Measurements from ENCODE around the gene INO80.
"Not testable (repeated sequence)": the region's sequence is repeated elsewhere in the genome, so short reads cannot be mapped to it uniquely, and the experiment has no call there.

INO80 gene

DNA sequence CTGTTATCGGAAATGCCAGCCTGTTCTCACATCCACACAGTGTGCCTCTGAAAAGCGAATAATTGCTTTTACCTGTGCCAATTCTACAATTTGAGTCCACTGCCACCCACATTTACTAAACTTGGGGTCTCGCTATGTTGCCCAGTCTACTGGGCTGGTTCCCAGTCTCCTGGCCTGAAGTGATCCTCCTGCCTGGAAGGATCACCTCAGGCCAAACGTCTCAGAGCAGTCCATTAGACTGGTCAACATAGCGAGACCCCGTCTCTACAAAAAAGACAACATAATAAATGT is 827 bp upstream of the INO80 start:
- no peak for DNase-seq

DNA sequence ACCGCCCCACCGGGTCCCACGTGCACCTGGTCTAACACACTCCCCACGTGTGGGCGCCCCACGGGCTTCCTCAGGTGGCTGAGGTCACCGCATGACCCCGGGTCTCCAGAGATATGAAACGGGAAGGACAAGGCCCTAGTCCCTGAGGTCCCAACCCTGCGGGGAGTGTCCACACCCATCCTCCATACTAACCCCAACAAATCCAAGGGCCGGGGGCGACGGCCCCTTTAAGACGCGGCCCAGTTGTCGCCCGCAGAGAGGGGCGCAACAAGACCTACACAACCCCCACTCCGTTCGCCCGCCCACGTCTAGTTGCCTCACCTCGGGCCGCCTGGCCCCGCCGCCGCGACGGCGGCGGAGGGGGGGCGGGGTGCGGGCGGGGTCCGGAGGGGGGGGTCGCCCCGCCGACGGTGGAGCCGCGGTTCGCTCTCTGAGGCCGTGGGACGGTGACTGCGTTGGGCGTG is 396 bp downstream of the INO80 start:
- DNase-seq: no peak

DNA sequence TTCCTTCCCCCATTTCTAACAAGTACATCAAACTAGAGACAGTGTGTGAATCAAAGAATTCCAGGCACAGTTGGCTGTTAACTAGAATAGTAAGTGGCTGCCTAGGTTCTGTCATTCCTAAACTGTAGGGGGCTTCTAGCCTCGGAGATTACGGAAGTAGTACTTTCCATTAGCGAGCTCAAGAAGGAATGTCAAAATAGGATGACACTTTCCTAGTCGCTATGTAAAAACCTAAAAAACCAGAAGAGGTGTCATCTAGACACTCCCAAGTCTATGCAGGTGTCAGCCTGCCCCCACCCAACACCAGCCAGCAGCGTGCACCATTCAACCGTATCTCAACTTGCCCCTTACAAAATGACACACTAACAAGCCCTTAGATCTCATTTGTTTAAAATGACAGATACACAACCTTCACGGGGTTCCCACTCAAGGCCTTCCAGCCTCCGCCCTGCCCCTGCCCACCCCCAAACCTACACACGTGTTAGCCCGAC is 874 bp downstream of the INO80 start:
- DNase-seq: no peak

DNA sequence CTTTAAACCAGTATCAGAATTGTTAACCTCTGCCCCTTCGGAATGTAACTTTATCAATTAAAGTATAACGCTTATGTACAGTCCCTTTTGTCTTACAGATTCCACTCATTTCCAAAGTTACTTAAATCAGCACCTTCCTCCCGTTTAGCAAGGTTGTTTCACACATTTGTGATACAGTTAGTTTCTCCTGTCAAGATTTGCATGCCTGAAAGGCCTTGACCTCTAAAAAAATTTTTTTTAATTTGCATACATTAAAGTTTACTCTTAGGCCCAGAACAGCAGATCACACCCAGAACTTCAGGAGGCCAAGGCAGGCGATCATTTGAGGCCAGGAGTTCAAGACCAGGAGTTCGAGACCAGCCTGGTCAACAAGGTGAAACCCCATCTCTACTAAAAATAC is 9.1 kb downstream of the INO80 start:
- DNase-seq: no peak

DNA sequence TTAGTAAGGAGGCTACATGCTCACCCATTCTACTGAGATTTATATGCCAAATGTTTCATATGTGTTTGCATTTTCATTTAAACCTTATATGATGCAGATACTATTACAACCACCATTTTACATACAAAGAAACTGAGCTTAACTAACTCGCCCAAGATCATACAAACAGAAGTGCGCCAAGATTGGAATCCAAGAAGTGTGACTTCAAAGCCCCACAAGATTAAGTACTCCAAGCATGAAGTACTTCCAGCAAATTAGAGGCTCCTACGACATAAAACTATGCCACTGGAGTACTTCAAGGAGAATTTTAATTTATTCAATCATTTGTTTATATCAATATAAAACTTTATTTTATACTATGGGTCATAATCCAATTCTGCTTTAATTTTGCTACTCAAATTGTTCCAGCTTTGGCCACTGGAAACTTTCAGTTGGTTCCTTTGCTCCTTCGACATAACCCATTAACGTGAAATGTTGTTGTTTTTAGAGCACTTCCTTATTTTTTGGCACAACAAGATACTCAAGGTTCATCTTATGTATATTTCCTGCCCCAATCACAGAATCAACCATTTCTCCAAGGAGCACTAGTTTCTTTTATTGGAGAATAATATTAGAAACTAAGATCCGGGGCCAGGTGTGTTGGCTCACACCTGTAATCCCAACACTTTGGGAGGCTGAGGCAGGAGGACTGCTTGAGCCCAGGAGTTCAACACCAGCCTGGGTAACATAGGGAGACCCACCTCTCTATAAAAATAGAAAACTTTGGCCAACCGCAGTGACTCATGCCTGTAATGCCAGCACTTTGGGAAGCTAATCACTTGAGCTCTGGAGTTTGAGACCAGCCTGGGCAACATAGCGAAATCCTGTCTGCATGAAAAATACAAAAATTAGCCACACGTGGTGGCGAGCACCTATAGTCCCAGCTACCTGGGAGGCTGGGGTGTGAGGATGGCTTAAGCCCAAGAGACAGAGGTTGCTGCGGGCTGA is 10.4 kb downstream of the INO80 start:
- DNase-seq: no peak

DNA sequence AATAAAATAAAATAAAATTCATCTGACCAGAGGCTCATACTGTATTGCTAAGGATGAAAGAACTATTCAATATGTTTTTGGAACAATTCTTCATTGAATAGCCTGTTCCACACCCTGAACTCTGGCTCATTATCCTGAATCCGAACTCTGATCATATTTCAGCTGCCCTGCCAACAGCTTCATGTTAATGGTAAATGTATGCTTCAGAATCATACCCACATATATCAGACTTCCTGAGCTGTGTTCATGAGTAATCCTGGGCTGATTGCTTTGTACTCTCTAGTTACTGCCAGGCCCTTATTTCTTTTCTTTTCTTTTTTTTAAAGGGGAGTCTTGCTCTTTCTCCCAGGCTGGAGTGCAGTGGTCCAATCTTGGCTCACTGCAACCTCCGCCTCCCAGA is 11.8 kb downstream of the INO80 start:
- DNase-seq: no peak

DNA sequence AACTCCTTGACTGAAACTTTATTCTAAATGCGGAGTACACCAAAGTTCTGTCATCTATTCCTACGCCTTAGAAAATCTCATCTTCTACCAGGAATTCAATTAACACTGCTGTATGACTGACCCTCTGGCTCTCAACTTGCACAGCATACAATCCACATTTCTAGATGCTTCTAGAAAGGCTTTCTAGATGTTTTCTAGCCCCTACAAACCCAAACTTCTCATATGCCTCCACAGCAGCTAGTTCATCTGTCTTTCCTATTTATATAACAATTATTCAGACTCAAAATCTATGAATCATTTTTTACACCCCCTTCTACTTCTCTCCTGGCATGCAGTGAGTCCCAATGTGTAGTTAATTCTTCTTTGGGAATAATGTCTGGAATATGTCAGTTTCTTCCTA is 13.2 kb downstream of the INO80 start:
- no peak for DNase-seq

DNA sequence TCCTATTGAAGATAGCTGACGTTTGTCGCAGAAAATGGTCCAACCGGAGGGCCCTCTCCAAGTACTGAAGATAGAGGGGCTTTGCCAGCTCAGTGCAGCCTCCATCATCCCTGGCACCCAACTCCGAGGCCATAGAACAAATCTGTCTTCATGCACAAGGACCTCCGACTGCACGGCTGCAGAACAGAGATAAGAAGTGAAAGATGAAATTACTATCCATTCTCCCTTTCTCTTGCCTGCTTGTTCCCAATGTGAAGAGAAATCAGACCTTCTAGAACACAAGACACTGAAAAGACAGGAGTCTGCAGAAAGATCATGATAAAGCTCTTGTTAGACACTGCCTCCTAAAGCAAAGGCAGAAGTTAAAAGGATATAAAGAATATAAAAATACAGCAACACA is 19.9 kb downstream of the INO80 start:
- DNase-seq: no peak

DNA sequence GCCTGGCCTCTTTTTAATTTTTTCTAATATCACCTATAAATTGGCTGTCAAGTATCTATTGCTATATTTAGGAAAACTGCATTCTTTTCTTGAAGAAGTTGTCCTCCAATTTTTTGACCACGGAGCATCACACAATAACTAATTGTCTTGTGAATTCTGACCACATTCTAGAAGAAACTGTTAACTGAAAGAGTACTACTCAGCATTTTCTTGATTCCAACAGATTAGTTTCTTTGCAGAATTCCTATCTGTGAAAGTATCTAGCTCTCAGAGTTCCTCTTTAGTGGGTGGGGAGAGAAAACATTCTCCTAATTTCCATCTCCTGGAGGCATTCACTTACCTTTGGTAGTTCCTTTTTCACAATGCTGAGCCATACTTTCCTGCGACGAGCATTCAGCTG is 31.1 kb downstream of the INO80 start:
- no peak for DNase-seq

DNA sequence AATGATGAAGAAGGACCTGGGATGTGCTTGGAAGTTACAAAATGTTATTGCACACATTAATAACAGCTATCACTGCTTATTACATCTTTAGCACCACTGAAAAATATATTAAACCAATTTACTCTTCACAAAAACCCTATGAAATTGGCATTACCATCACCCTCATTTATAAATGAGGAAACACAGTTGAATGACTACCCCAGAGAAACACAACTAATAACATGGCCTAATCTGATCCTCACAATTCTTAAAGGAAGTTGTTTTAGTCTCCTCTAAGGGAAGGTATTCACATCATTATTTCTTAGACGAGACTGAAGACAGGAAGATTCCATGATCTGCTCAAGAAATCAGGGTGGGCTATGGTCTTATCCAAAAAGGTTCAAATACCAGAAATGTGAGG is 35.9 kb downstream of the INO80 start:
- DNase-seq: no peak

DNA sequence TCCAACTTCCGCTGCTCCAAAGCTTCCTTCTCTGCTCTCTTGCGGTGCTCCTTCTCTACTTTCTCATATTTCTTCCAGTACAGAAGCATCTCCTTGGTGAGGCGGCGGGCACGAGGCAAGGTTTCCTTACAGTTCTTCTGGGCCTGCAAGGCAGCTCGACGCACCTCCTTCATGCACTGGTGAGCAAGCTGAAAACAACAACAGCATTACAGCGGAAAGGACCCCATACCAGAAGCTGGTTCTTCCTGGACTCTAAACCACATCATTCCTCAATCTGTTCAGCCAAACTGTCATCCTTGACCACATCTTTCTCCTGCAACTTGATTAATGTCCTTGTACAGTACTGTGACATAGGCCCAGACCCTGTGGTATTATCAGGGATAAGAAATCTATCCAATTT is 36.4 kb downstream of the INO80 start:
- DNase-seq: no peak

DNA sequence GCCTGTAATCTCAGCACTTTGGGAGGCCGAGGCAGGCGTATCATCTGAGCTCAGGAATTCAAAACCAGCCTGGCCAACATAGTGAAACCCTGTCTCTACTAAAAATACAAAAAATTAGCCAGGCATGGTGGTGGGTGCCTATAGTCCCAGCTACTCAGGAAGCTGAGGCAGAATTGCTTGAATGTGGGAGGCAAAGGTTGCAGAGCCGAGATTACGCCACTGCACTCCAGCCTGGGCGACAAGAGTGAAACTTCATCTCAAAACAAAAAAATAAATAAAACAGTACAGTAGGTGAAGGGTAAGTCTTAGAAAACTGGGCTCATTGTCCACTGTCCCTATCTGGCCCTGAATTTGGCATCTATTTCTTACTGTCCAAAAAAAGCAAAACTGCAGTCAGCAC is 37.2 kb downstream of the INO80 start:
- not testable (repeated sequence) for DNase-seq

DNA sequence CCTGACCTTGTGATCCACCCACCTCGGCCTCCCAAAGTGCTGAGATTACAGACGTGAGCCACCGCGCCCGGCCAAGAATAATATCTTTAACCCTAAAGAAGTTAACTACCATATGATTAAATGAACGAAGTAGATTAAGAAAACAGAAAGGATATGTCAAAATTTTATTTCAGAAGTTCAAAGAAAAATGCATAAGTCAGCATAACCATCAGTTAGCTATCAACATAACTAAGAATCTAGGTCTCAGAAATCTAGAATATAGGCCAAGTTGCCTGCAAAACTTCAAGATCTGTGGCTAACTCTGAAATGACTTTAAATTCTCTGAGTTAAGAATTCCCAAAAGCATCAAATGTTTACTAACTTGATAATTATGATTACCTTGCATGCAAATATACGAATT is 38.0 kb downstream of the INO80 start:
- DNase-seq: no peak

DNA sequence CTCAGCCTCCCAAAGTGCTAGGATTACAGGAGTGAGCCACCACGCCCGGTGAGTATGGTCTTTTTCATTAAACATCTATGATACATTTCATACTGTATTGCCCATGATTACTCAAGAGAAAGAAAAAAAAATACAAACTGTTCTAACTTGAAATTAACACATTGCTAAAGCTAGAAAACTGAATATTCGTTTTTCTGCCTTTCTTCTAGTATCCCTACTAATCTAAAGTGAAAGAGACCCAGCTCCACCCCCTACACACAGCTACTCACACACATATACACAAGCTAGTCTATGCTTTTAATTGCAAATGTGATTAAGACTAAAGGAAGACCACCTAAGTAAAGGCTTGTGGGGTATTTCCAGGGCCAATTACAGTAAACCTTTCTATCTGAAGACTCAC is 43.1 kb downstream of the INO80 start:
- DNase-seq: no peak

DNA sequence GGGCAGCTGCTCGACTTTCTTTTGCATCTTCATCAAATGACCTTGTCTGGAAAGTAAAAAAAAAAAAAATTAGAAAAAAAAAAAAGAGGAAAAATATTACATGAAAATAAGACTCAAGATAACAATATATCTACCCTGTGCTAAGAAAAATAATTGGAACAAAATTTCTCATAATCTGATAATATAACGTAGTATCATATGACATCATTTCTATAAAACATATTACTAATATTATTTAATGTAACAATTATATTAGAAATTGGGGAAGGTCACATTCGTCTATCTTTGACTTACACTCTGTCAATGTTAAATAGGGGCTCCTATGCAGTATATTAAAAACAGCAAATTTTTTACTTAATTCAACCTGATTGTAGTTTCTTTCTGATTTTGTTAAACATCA is 44.1 kb downstream of the INO80 start:
- no peak for DNase-seq

DNA sequence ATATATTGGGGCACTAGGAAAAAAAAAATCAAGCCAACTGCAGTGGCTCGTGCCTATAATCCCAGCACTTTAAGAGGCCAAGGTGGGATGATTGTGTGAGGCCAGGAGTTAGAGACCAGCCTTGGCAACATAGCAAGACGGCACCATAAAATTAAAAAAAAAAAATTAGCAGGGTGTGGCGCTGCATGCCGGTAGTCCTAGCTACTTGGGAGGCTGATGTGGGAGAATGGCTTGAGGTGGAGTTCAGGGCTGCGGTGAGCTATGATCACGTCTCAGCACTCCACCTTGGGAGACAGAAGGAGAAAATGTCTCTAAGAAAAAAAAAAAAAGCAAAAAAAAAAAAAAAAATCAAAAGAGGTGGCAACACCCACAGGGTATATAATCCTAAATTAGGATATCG is 49.6 kb downstream of the INO80 start:
- no peak for DNase-seq

DNA sequence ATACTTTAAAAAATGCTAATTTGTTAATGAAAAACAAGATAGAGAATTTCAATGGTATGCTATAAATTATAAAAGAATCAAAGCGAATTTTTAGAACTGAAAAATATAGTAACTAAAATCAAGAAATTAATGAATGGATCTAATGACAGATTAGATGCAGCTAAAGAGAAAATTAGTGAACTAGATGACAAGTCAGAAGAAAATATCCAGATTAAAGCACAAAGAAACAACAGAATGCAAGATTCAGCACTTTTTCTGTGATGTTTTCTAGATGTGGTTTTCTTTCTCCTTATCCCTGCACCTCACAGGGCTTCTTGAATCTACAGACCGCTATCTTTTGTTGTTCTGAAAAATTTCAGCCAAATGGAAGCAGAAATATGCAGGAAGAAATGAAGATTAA is 54.4 kb downstream of the INO80 start:
- DNase-seq: no peak

DNA sequence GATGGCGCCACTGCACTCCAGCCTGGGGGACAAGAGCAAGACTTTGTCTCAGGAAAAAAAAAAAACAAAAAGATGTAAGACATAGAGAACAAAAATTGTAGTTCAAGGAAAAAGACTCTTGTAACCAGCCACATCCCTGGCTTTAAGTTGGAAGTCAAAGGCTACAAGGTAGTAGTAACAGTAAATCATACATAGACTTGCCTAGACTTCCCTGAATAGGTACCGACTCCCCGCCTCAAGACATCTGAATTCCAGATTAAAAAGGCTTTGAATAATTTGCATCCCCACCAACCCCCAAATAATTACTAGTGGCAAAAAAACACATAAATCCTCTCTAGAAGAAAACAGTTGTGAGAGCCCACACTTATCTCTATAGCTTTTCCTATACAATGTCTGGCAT is 55.6 kb downstream of the INO80 start:
- DNase-seq: no peak

DNA sequence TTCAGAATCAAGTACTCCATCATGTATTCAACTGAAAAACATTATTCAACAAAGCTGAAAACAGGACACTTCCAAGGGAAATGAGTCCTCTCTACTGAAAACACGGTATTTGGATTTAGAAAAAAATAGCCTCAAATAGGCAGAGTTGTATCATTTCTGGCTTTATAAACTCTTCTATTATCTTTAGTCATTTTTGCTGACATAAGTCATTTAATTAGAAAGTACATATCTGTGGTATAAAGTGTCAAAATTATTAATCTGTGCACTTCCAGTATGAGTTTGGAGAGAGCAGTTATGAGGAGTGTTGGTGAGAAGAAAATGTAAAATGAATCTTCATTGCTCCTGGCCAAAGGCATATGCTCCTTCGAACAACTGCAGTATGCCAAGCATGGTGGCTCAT is 59.3 kb downstream of the INO80 start:
- DNase-seq: no peak

DNA sequence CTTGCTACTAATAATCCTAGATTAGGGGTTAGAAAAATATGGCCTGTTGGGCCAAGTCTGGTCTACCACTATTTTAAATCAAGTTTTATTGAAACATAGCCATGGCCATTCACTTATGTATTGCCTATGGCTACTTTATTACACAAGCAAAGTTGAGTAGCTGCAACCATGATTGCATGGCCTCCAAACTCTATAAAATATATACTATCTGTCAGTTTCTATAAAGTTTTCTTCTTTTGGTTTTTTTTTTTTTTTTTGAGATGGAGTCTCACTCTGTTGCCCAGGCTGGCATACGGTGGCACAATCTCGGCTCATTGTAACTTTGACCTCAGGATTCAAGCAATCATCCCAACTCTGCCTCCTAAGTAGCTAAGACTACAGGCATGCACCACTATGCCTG is 60.4 kb downstream of the INO80 start:
- no peak for DNase-seq

DNA sequence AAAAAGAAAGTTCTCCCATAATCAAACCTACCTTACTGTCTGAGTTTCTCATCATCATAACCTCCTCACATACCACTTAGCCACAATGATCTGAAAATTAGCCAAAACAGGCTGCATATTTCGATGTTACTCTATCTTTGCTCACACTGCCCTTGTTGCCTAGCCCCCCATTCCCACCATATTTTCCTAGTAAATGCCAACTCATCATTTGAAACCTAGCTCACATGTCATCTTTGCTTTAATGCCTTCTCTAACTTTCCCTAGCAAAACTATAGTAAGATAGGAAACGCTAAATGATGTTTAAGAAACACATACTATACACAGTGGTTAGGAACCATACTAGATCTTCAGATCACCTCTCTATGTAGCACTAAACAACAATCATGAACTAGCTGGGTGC is 64.9 kb downstream of the INO80 start:
- DNase-seq: no peak

DNA sequence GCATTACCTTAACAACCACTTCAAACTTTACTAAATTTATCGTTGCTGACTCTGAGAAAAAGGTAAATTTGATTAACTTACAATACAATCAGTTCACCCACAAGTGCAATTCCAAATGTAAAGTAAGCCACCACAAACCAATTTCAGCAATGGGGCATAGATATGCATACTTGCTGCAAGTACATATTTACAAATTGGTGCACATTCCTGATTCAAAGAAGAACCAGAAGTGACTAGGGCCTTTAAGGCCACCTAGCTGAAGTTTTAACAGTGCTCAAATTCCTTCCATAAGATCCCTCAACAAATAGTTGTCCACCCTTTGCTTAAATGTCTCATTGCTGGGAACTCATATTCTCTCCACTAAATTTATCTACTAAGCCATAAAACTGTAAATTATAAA is 67.2 kb downstream of the INO80 start:
- DNase-seq: no peak

DNA sequence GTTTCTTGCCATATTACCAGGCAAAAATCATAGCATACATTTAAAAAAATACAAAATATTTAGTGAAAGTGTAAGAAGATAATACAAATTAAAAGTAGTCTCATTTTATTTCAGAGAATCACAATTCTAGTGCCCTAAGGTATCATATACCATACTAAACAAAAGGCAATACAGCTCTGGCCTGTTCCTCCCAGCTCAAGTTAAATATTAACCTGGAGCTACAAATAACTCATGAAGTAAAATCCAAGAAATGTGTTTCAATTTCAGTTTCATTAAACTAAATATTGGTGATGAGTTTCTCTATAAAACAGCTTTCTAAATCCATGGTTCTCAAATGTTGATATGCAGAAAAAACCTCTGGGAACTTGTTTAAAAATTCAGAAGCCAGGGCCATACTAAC is 67.7 kb downstream of the INO80 start:
- no peak for DNase-seq

DNA sequence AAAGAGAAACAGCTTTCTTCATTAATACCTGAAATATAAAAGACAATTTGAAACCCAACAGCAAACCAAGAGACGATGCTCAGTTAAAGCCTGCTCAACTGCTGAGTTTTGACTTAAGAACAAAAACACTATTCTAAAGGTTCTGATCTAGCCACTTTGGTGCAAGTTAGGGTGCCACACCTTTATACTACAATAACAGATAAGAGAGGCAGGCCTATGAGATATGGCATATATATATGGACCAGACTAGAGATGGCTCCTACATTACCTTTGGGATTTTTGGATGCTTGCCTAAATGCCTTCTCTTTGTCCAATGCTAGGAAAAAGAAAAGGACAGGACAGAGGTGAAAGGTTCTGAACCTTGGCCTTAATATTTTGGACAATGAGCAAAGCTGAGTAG is 68.6 kb downstream of the INO80 start:
- DNase-seq: no peak

Measured in NCI-H1436 treated with DMSO at 0.1 percent for 48 hours (cell line).